HG02678 (cell line): ENCODE results near the gene SRSF12.
"Not testable (repeated sequence)": the region's sequence is repeated elsewhere in the genome, so short reads cannot be mapped to it uniquely, and the experiment has no call there.

ENCODE experiments used
- ATAC-seq: cut with Tn5 transposase; IDR thresholded peaks from one replicate; pipeline ENCODE4 v1.9.1; 2021; ENCODE audit warnings: mild to moderate bottlenecking, moderate library complexity; ENCODE audit not compliant: unreplicated experiment

SRSF12 gene

GRCh38 chr6:89073014-89073620 is 44.8 kb downstream of the SRSF12 start:
- no peak for ATAC-seq

GRCh38 chr6:89071036-89071435 is 46.8 kb downstream of the SRSF12 start:
- ATAC-seq = no peak

- ATAC-seq = no peak
These were observed 48.2 kb downstream of the SRSF12 start for GRCh38 chr6:89069536-89070163.

- ATAC-seq = no peak
These were observed 49.2 kb downstream of the SRSF12 start for GRCh38 chr6:89068695-89069094.

- no peak for ATAC-seq
These were observed 50.1 kb downstream of the SRSF12 start for GRCh38 chr6:89067796-89068195.

- no peak for ATAC-seq
These were observed 50.8 kb downstream of the SRSF12 start for GRCh38 chr6:89066940-89067646.

- not testable (repeated sequence) for ATAC-seq
These were observed 51.8 kb downstream of the SRSF12 start for GRCh38 chr6:89066121-89066520.

GRCh38 chr6:89064931-89065330 is 52.9 kb downstream of the SRSF12 start:
- ATAC-seq = not testable (repeated sequence)

- ATAC-seq = no peak
These were observed 54.0 kb downstream of the SRSF12 start for GRCh38 chr6:89063881-89064280.

- no peak for ATAC-seq
These were observed 58.6 kb downstream of the SRSF12 start for GRCh38 chr6:89059227-89059626.

GRCh38 chr6:89058627-89059026 is 59.2 kb downstream of the SRSF12 start:
- no peak for ATAC-seq

GRCh38 chr6:89057759-89058158 is 60.1 kb downstream of the SRSF12 start:
- no peak for ATAC-seq

- no peak for ATAC-seq
These were observed 63.7 kb downstream of the SRSF12 start for GRCh38 chr6:89054208-89054607.

- ATAC-seq = no peak
These were observed 66.2 kb downstream of the SRSF12 start for GRCh38 chr6:89051676-89052075.

- ATAC-seq = no peak
These were observed 67.2 kb downstream of the SRSF12 start for GRCh38 chr6:89050697-89051096.

- ATAC-seq = no peak
These were observed 67.7 kb downstream of the SRSF12 start for GRCh38 chr6:89050155-89050554.

GRCh38 chr6:89048985-89049384 is 68.9 kb downstream of the SRSF12 start:
- no peak for ATAC-seq

- ATAC-seq = no peak
These were observed 69.5 kb downstream of the SRSF12 start for GRCh38 chr6:89048288-89048923.

- ATAC-seq = no peak
These were observed 70.4 kb downstream of the SRSF12 start for GRCh38 chr6:89047473-89047872.
